ENCODE data around the gene ORM1.

DNA sequence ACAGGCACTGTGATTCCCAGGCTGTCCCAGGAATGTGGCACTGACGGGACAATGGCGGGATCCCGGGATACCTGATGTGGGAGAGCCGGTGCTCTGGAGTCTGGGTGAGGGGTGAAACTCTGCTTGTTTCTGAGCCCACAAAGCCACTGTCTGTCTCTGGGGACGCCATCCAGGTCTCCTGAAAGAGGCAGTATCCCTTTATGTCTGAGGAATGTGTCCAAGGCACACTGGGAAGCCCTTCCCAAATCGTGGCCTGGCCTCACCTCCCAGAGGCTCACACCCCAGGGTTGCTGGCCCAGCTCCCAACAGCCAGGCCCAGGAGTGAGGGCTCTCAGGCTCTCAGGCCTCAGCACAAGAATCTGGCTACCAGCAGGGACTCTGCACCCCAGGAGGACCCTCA lies 33.9 kb downstream of the ORM1 start:
- TF ChIP-seq, protein P1, sequence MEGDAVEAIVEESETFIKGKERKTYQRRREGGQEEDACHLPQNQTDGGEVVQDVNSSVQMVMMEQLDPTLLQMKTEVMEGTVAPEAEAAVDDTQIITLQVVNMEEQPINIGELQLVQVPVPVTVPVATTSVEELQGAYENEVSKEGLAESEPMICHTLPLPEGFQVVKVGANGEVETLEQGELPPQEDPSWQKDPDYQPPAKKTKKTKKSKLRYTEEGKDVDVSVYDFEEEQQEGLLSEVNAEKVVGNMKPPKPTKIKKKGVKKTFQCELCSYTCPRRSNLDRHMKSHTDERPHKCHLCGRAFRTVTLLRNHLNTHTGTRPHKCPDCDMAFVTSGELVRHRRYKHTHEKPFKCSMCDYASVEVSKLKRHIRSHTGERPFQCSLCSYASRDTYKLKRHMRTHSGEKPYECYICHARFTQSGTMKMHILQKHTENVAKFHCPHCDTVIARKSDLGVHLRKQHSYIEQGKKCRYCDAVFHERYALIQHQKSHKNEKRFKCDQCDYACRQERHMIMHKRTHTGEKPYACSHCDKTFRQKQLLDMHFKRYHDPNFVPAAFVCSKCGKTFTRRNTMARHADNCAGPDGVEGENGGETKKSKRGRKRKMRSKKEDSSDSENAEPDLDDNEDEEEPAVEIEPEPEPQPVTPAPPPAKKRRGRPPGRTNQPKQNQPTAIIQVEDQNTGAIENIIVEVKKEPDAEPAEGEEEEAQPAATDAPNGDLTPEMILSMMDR (conservative IDR thresholded peaks at IDR 0.05): no peak
- TF ChIP-seq EZH2 (IDR thresholded peaks at IDR 0.05; ENCODE audit: low read depth): no peak

Measured in PC-9 (cell line).